HG02798 (cell line): Measurements from ENCODE around the gene NR0B2.

Experiments
- ATAC-seq: cut with Tn5 transposase; IDR thresholded peaks from one replicate; pipeline ENCODE4 v1.9.1; 2021; ENCODE audit warnings: mild to moderate bottlenecking; ENCODE audit not compliant: unreplicated experiment, poor library complexity

Gene NR0B2

DNA sequence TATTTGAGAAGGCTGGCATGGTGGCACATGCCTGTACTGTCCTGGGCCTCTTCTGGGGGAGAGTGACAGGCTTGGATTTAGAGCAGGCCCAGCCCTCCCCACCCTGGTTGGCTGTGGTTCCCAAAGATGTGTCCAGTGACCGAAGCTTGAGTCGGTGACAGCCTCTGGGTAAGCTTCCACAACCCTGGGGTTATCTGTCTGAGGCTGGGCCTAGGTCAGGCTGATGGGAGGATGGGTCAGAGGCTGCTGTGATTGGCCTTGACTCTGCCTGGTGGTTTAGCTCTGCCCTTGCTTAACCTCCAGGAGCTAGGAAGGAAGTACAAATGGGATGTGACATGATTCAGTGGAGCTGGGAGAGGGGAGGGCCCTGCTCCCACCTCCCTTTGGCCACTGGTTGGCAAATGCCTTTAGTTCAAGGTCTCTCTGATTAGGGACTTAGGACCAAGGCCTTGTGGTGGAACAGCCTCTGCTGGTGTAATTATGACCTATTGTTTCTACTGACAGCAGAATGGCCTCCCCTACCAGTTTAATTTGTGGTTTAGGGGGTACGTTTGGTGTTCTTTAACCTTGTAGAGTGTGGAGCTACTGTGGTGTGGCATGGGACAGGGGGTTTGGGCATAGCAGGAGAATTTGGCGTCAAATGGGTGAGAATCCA is 24.4 kb upstream of the NR0B2 start:
- ATAC-seq: no peak

GRCh38 chr1:26936823-26937222 is 23.0 kb upstream of the NR0B2 start:
- no peak for ATAC-seq

- peak; percentile 50 for ATAC-seq
Observed at GRCh38 chr1:26932531-26932930, 18.8 kb upstream of the NR0B2 start.

- ATAC-seq: no peak
Observed at GRCh38 chr1:26923711-26924110, 9.9 kb upstream of the NR0B2 start.

- ATAC-seq: no peak
Observed at GRCh38 chr1:26922901-26923300, 9.1 kb upstream of the NR0B2 start.

GRCh38 chr1:26922431-26922729 is 8.6 kb upstream of the NR0B2 start:
- ATAC-seq: no peak

GRCh38 chr1:26921540-26922430 is 8.0 kb upstream of the NR0B2 start, which contains the start of gene NUDC:
Gene NUDC (plus strand): TSS chr1:26921743. CDS start chr1:26921849, 106 bp downstream.
- ATAC-seq: peak; percentile 99

- ATAC-seq: no peak
Observed at GRCh38 chr1:26921126-26921539, 7.4 kb upstream of the NR0B2 start.

DNA sequence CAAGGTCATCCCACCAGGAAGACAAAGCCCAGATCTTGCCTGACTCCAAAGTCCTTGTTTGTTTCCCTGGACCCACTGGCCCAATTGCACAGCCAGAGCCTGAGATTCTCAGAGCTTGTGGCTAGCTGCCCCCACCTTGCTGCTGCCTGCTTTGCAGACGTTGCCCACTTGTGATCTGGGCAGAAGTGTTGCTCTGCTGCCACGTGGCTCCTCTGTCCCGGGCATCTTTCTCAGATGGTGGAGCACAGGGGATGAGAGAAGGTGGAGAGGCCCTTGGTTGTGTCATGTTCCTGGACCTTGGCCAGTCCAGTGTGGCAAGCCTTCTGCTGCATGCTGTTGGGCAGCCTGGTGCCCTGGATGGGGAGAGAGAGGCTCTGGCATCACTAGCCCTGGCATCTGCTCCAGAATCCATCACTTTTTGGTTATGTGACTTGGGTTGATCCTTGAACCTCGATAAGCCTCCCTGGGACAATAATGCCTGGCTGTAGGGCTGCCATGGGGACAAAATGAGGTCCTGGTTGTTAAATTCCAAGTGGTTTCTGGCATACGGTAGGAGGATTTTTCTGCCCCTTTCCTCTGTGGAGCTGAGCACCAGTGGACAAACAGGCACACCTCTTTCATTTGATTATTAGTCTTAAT is 1.5 kb upstream of the NR0B2 start:
- no peak for ATAC-seq

- ATAC-seq: no peak
Observed at GRCh38 chr1:26913389-26913753, 404 bp downstream of the NR0B2 start.

DNA sequence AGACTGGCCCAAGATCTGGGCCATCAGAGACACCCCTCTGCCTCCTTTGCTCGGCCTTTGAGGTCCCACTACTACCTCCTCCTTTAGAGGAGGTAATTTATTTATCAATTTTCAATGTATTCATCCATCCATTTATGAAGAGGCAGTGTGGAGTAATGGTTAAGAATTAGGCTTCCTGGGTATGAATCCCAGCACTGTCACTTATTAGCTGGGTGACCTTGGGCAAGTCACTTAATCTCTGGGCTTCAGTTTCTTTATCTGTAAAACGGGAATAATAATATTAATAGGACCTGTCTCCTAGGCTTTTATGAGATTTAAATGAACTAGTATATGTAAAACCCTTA is 1.7 kb downstream of the NR0B2 start:
- no peak for ATAC-seq

GRCh38 chr1:26911399-26912146 is 2.2 kb downstream of the NR0B2 start:
- ATAC-seq: no peak

DNA sequence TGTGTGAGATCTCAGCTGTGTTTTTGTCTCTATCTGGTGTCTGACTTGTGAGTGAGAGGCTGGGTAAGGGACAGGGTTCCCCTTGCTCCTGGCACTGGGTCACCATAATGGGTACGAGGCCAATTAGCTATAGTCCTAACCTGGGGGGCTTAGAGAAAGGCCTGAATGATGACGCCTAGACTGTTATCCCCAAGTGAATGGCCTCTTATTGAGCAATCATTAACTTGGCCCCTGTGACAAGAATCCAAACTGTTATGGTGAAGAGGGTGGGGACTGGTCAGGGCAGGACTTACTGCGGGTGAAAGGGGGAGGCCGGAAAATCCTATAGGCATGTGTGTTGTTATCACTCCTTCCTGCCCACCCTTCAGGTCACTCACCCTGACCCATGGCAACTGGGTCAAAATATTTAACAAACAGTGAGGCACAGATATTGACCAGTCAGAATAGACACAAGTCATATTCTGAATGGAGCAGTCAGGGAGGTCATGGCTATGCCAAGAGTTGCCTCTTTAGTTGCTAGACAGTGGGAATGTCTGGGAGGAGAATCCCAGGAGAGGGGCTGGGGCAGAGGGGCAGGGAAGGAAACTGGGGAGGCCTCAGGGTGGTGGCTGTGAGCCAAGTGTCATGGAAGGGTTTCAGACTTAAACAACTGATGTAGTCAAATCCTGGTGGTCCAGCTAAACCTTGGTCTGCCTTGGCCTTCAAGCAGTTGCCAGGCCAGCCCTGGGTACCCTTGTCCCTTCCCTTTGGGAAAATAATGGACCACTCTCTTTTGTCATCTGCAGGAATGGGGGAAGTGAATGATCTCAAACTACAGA is 3.2 kb downstream of the NR0B2 start:
- ATAC-seq: no peak

DNA sequence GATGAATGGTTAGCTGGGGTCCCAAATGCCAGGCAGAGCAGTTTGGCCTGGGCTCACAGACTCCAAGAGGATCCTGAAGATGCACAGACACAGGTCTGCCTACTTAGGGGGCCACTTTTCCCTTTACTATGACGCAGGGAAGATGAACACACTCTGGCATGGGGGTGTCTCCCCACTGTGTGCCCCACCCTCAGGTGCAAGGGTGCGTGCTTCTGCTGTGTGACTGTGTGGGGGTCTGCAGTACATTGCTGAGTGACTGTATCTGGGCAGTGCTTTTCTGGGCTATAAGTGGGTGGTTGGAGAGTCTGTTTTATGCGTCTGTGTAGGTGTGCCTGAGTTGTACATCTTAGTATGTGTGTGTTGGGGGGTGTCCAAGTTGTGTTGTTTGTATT is 3.8 kb downstream of the NR0B2 start:
- ATAC-seq: no peak

DNA sequence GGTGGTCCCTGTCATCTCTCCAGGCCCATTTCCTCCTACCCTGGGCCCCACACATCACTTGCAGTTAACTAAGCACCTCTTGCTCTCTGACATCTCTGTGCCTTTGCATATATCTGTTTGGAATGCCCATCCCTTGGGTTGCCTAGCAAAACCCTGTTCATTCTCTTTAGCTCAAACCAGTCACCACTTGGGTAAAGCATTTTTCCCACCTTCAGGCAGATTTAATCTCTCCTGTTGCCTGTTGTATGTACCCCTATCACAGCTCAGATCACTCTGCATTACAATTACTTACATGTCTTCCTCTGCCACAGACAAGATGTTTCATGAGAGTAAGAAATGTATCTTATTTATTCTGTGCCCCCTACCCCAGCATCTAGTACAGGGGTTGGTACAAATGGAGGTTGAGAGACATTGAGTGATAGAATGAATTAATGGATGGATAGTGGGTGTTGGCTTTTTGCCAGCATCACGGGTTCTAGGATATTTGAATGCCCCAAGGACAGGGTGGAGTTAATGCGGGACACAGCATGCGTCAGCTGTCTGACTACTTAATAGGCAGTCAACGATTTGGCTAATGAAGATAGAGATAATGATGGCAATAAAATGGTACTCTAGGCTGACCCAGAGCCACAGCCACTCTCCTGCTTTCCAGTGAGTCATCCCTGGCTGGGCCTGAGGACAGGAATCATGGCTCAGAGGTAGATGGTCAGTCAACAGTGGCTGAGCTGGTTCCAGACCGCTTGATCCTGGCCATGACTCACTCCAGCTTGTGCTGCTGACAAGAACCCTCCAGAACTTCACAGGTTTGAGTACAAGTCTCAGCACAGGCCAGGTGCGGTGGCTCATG is 6.5 kb downstream of the NR0B2 start:
- no peak for ATAC-seq

DNA sequence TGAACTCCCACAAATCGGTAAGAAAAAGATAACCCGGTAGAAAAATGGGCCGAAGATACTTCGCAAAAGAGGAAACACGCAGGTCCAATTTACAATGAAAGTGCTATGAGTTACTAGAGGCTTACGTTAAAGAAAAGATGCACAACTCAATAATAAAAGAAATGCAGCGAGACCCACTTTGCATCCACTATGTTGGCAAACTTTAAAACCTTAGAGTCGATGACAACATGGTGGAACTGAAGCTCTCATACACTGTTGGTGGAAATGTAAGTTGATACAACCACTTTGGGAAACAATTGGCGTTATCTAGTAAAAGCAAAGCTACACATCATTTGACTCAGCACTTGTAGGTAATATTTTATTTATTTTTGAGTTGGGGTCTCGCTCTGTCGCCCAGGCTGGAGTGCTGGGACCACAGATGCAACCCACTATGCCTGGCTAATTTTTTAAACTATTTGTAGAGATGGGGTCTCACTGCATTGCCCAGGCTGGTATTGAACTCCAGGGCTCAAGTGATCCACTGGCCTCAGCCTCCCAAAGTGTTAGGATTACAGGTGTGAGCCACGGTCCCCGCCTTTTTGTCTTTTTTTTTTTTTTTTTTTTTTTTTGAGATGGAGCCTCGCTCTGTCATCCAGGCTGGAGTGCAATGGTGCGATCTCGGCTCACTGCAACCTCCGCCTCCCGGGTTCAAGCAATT is 12.8 kb downstream of the NR0B2 start:
- ATAC-seq: no peak

DNA sequence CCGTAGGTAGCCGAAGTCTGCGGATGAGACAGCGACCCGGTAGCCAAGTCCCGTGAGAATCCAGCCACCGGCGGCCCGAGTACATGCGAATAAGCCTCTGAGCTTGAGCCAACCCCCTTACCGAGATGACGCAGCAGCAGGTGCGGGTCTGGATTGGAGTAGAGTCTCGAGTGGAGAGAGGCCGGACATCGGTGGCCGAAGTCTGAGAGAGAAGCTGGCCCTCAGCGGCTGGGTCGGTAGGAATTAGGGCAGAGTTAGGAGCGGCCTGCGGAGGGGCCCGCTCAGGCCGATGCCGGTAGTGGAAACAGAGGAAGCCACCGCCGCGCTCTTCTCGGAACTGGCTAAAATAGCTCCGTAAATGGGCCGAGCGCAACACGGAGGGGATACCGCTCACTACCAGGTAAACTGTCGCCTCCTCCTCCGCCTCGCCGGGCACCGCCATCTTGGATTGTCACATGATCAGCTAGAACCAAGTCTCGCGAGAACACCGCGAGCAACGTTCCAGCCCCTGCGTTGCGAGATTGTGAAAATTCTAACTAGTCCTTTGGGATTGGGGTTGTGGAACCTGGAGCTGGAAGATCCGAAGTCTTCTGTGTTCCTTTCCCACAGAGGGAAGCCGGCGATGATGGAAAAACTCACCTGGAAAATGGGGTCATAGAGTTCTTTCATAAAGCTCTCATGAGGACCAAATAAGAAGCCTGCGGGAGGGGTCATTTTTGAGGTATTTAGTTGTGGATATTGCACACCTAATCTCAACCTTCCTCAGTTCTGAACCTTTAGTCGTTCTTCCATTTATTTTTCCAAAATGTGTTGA is 13.6 kb downstream of the NR0B2 start, which contains the start of gene GPATCH3:
TSS of gene GPATCH3 (minus strand) at position 467 of the 814 bp plus-strand sequence. CDS start at position 442, 25 bp downstream.
- peak; percentile 78 for ATAC-seq

DNA sequence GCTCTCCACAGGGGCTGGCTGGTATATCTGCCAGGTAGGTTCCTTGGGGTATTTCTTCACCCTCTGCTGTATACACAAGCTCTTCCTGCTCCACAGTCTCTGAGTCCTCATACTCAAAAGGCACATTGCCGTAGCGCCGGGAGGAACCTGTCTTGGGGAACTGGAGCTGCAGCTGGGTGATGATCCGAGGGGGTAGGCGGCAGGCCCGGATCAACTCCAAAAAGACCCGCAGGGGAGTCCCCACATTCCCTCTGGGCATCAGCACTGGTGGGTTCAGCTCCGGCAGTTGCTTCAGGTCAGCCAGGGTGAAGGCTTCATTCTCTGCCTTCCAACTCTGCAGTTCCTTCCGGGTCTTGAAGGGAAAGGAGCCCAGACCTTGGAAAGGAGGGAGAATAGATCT is 16.4 kb downstream of the NR0B2 start:
- ATAC-seq: no peak
